ENCODE results near the gene SPATA19. TPM values are rescaled to one million over a fixed set of nuclear protein-coding genes. Genes with fewer than 3 reads are reported as not detected.

Gene SPATA19
- total RNA-seq, 1 donor from 2014 or later: not detected

GRCh38 chr11:133828871-133829270 lies 16.4 kb downstream of the SPATA19 start:
- peak; percentile 37 to 76 for DNase-seq (ENCODE audit: extremely low spot score in 2 of 2)
- Histone ChIP-seq H3K4me1 (no peaks in the 10 kb centered on the region), H3K9me3 (no peaks in the 10 kb centered on the region), H3K27ac (no peak overlapping the region), H3K27me3 (no peaks in the 10 kb centered on the region), H3K36me3 (no peaks in the 10 kb centered on the region), H3K4me3 (no peak overlapping the region)
- intact Hi-C loops (cut with DNase I): no loop called here
- TF ChIP-seq POLR2A (IDR thresholded peaks at IDR 0.05) (no peak), POLR2AphosphoS5 (IDR thresholded peaks at IDR 0.05; ENCODE audit: insufficient read depth in 1 of 2, low read depth in 1 of 2) (no peak), CTCF (IDR thresholded peaks at IDR 0.05) (no peak)

- TF ChIP-seq POLR2A (IDR thresholded peaks at IDR 0.05): no peak
- TF ChIP-seq CTCF (IDR thresholded peaks at IDR 0.05): no peak
- no peak for TF ChIP-seq POLR2AphosphoS5 (IDR thresholded peaks at IDR 0.05; ENCODE audit: insufficient read depth in 1 of 2, low read depth in 1 of 2)
- H3K27ac ChIP-seq: no peak overlapping the region
- intact Hi-C loops (cut with DNase I): no loop called here
- DNase-seq (ENCODE audit: extremely low spot score in 2 of 2): peak; percentile 67 to 70
- no peaks in the 10 kb centered on the region for H3K36me3 ChIP-seq
- H3K4me3 ChIP-seq: no peak overlapping the region
- no peaks in the 10 kb centered on the region for H3K9me3 ChIP-seq
- no peaks in the 10 kb centered on the region for H3K27me3 ChIP-seq
- H3K4me1 ChIP-seq: no peaks in the 10 kb centered on the region
Observed at GRCh38 chr11:133827556-133827955, 17.8 kb downstream of the SPATA19 start.

GRCh38 chr11:133826866-133827265 lies 18.4 kb downstream of the SPATA19 start:
- H3K27ac ChIP-seq: no peak overlapping the region
- H3K27me3 ChIP-seq: no peaks in the 10 kb centered on the region
- intact Hi-C loops (cut with DNase I): no loop called here
- TF ChIP-seq POLR2A (IDR thresholded peaks at IDR 0.05) (no peak), POLR2AphosphoS5 (IDR thresholded peaks at IDR 0.05; ENCODE audit: insufficient read depth in 1 of 2, low read depth in 1 of 2) (no peak), CTCF (IDR thresholded peaks at IDR 0.05) (no peak)
- peak; percentile 60 to 64 for DNase-seq (ENCODE audit: extremely low spot score in 2 of 2)
- no peak overlapping the region for H3K4me3 ChIP-seq
- H3K4me1 ChIP-seq: no peaks in the 10 kb centered on the region
- H3K9me3 ChIP-seq: no peaks in the 10 kb centered on the region
- H3K36me3 ChIP-seq: no peaks in the 10 kb centered on the region

- no peak overlapping the region for H3K27ac ChIP-seq
- no peaks in the 10 kb centered on the region for H3K4me1 ChIP-seq
- no peak overlapping the region for H3K4me3 ChIP-seq
- intact Hi-C loops (cut with DNase I): no loop called here
- H3K27me3 ChIP-seq: no peaks in the 10 kb centered on the region
- DNase-seq (ENCODE audit: extremely low spot score in 2 of 2): peak; percentile 52 to 72
- H3K36me3 ChIP-seq: no peaks in the 10 kb centered on the region
- TF ChIP-seq CTCF (IDR thresholded peaks at IDR 0.05) (no peak), POLR2AphosphoS5 (IDR thresholded peaks at IDR 0.05; ENCODE audit: insufficient read depth in 1 of 2, low read depth in 1 of 2) (no peak), POLR2A (IDR thresholded peaks at IDR 0.05) (no peak)
- H3K9me3 ChIP-seq: no peaks in the 10 kb centered on the region
Observed at GRCh38 chr11:133825666-133826065, 19.6 kb downstream of the SPATA19 start.

GRCh38 chr11:133825156-133825555 lies 20.2 kb downstream of the SPATA19 start:
- Histone ChIP-seq H3K36me3 (no peaks in the 10 kb centered on the region), H3K27me3 (no peaks in the 10 kb centered on the region), H3K4me1 (no peaks in the 10 kb centered on the region), H3K4me3 (no peak overlapping the region), H3K27ac (no peak overlapping the region), H3K9me3 (no peaks in the 10 kb centered on the region)
- peak in 1 of 2 donors; percentile 56 for DNase-seq (ENCODE audit: extremely low spot score in 2 of 2)
- intact Hi-C loops (cut with DNase I): no loop called here
- TF ChIP-seq POLR2AphosphoS5 (IDR thresholded peaks at IDR 0.05; ENCODE audit: insufficient read depth in 1 of 2, low read depth in 1 of 2) (no peak), CTCF (IDR thresholded peaks at IDR 0.05) (no peak), POLR2A (IDR thresholded peaks at IDR 0.05) (no peak)
